Activated T-helper 1 cell treated with anti-CD3 and anti-CD28 coated beads, Interleukin-2, amount 50 U/mL, for 16 hours (primary cell): ENCODE data around the gene HOXD8.

Experiments
- DNase-seq, 2 donors: peaks; one replicate each; pipeline ENCODE4 v3.0.0-alpha.2; 2020; ENCODE audit warnings: low read depth in 1 of 2, low spot score in 1 of 2

The HOXD8 gene

GRCh38 chr2:176102309-176102866 is 27.1 kb upstream of the HOXD8 start:
- no peak for DNase-seq

GRCh38 chr2:176103194-176103593 is 26.3 kb upstream of the HOXD8 start:
- DNase-seq = no peak

GRCh38 chr2:176103742-176104315 is 25.7 kb upstream of the HOXD8 start:
- no peak for DNase-seq

GRCh38 chr2:176104316-176105077 is 25.0 kb upstream of the HOXD8 start:
- no peak for DNase-seq

- no peak for DNase-seq
Observed at GRCh38 chr2:176105078-176105729, 24.3 kb upstream of the HOXD8 start.

GRCh38 chr2:176105730-176106580 is 23.6 kb upstream of the HOXD8 start:
- DNase-seq = no peak

GRCh38 chr2:176106581-176107539 is 22.6 kb upstream of the HOXD8 start, which contains the start of gene HOXD11:
HOXD11 (plus strand) TSS chr2:176107280; CDS start chr2:176107356, 76 bp downstream.
- no peak for DNase-seq

GRCh38 chr2:176107731-176108181 is 21.7 kb upstream of the HOXD8 start:
- no peak for DNase-seq

GRCh38 chr2:176109192-176109901 is 20.2 kb upstream of the HOXD8 start:
- no peak for DNase-seq

- no peak for DNase-seq
Observed at GRCh38 chr2:176109946-176110345, 19.6 kb upstream of the HOXD8 start.

- DNase-seq = no peak
Observed at GRCh38 chr2:176110415-176111308, 18.8 kb upstream of the HOXD8 start.

- DNase-seq = no peak
Observed at GRCh38 chr2:176111309-176111663, 18.2 kb upstream of the HOXD8 start.

GRCh38 chr2:176111846-176112374 is 17.6 kb upstream of the HOXD8 start:
- no peak for DNase-seq

- no peak for DNase-seq
Observed at GRCh38 chr2:176112375-176113302, 16.9 kb upstream of the HOXD8 start.

- no peak for DNase-seq
Observed at GRCh38 chr2:176114120-176114929, 15.2 kb upstream of the HOXD8 start.
